ES-I3 (cell line): ENCODE data around the gene ANKRD55.
"Not testable (repeated sequence)": the region's sequence is repeated elsewhere in the genome, so short reads cannot be mapped to it uniquely, and the experiment has no call there.

Source experiments
- H3K36me3 ChIP-seq: 2 replicates; pipeline ENCODE4 v1.6.1; 2013; ENCODE audit warnings: mild to moderate bottlenecking, low read length, control low read depth, moderate library complexity; ENCODE audit not compliant: insufficient read depth
- H3K4me1 ChIP-seq: 2 replicates; pipeline ENCODE4 v1.6.1; 2013; ENCODE audit warnings: mild to moderate bottlenecking, control low read depth, low read length; ENCODE audit not compliant: insufficient read depth
- H3K9ac ChIP-seq: 2 replicates; pipeline ENCODE4 v1.6.1; 2013; ENCODE audit warnings: low read depth, mild to moderate bottlenecking, low read length, moderate library complexity
- H3K9me3 ChIP-seq: 2 replicates; pipeline ENCODE4 v1.6.1; 2013; ENCODE audit warnings: mild to moderate bottlenecking, low read length, moderate library complexity; ENCODE audit not compliant: control insufficient read depth, insufficient read depth

ANKRD55 gene

GRCh38 chr5:56244627-56245026 lies 11.5 kb upstream of the ANKRD55 start:
- Histone ChIP-seq H3K9me3 (peaks cover 3% of the 10 kb centered on the region), H3K9ac (no peak overlapping the region), H3K4me1 (no peaks in the 10 kb centered on the region), H3K36me3 (no peaks in the 10 kb centered on the region)

- H3K9me3 ChIP-seq, H3K9ac ChIP-seq, H3K36me3 ChIP-seq, H3K4me1 ChIP-seq: not testable (repeated sequence)
Measured at GRCh38 chr5:56242271-56242670, 9.1 kb upstream of the ANKRD55 start.

GRCh38 chr5:56232538-56232937 lies 592 bp downstream of the ANKRD55 start:
- H3K36me3 ChIP-seq = no peaks in the 10 kb centered on the region
- H3K4me1 ChIP-seq = peaks cover 5% of the 10 kb centered on the region
- no peaks in the 10 kb centered on the region for H3K9me3 ChIP-seq
- H3K9ac ChIP-seq = no peak overlapping the region

- H3K9me3 ChIP-seq = no peaks in the 10 kb centered on the region
Measured at GRCh38 chr5:56230576-56230975, 2.6 kb downstream of the ANKRD55 start.

GRCh38 chr5:56229111-56229510 lies 4.0 kb downstream of the ANKRD55 start:
- H3K9ac ChIP-seq = no peak overlapping the region
- no peaks in the 10 kb centered on the region for H3K36me3 ChIP-seq
- H3K4me1 ChIP-seq = no peaks in the 10 kb centered on the region
- H3K9me3 ChIP-seq = no peaks in the 10 kb centered on the region

More at GRCh38 chr5:56230576-56230975, 2.6 kb downstream of the ANKRD55 start:
- no peaks in the 10 kb centered on the region for H3K36me3 ChIP-seq
- H3K9ac ChIP-seq = no peak overlapping the region
- H3K4me1 ChIP-seq = peaks cover 5% of the 10 kb centered on the region

GRCh38 chr5:56228631-56229030 lies 4.5 kb downstream of the ANKRD55 start:
- Histone ChIP-seq H3K9ac (no peak overlapping the region), H3K4me1 (no peaks in the 10 kb centered on the region), H3K9me3 (no peaks in the 10 kb centered on the region), H3K36me3 (no peaks in the 10 kb centered on the region)

GRCh38 chr5:56227691-56228090 lies 5.4 kb downstream of the ANKRD55 start:
- H3K4me1 ChIP-seq = no peaks in the 10 kb centered on the region
- no peaks in the 10 kb centered on the region for H3K36me3 ChIP-seq
- H3K9me3 ChIP-seq = no peaks in the 10 kb centered on the region
- H3K9ac ChIP-seq = no peak overlapping the region

- H3K9me3 ChIP-seq, H3K4me1 ChIP-seq, H3K36me3 ChIP-seq, H3K9ac ChIP-seq: not testable (repeated sequence)
Measured at GRCh38 chr5:56223298-56223697, 9.8 kb downstream of the ANKRD55 start.

- H3K4me1 ChIP-seq, H3K36me3 ChIP-seq, H3K9me3 ChIP-seq, H3K9ac ChIP-seq: not testable (repeated sequence)
Measured at GRCh38 chr5:56221601-56222000, 11.5 kb downstream of the ANKRD55 start.

GRCh38 chr5:56215019-56215830 lies 17.9 kb downstream of the ANKRD55 start:
- peaks cover 9% of the 10 kb centered on the region; the same call in 1 of the 2 replicates for H3K9me3 ChIP-seq
- no peaks in the 10 kb centered on the region for H3K4me1 ChIP-seq
- no peaks in the 10 kb centered on the region for H3K36me3 ChIP-seq
- H3K9ac ChIP-seq = no peak overlapping the region

- not testable (repeated sequence) for H3K9ac ChIP-seq, H3K4me1 ChIP-seq, H3K36me3 ChIP-seq, H3K9me3 ChIP-seq
Measured at GRCh38 chr5:56213886-56214535, 19.1 kb downstream of the ANKRD55 start.

GRCh38 chr5:56212130-56212879 lies 20.8 kb downstream of the ANKRD55 start:
- Histone ChIP-seq H3K9ac (no peak overlapping the region), H3K9me3 (peaks cover 5% of the 10 kb centered on the region; the same call in 1 of the 2 replicates), H3K4me1 (no peaks in the 10 kb centered on the region), H3K36me3 (no peaks in the 10 kb centered on the region)

- no peak overlapping the region for H3K9ac ChIP-seq
- H3K9me3 ChIP-seq = no peaks in the 10 kb centered on the region; the same call in 1 of the 2 replicates
- H3K4me1 ChIP-seq = no peaks in the 10 kb centered on the region
- no peaks in the 10 kb centered on the region for H3K36me3 ChIP-seq
Measured at GRCh38 chr5:56211298-56211865, 21.7 kb downstream of the ANKRD55 start.

- Histone ChIP-seq H3K9me3 (no peaks in the 10 kb centered on the region; the same call in 1 of the 2 replicates), H3K9ac (no peak overlapping the region), H3K36me3 (no peaks in the 10 kb centered on the region), H3K4me1 (no peaks in the 10 kb centered on the region)
Measured at GRCh38 chr5:56208681-56209080, 24.4 kb downstream of the ANKRD55 start.
